Tibial nerve (tissue), 4 donors: ENCODE results near the gene CDK3.

Experiments used
- CTCF ChIP-seq, 5 experiments: fragments of 200-600 bp in 3 of 5; fragments of 450-650 bp in 2 of 5; sonication (generic) in 3 of 5; IDR thresholded peaks; one replicate each; pipeline ENCODE4 v1.5.1; 2016 to 2019; ENCODE audit warnings: antibody characterized with exemption in 5 of 5, mild to moderate bottlenecking in 3 of 5, moderate library complexity in 2 of 5
- EP300 ChIP-seq, 2 donors: sonication (generic); formaldehyde crosslinking; IDR thresholded peaks; one replicate each; pipeline ENCODE4 v1.6.1; 2017; ENCODE audit warnings: antibody characterized with exemption in 2 of 2, mild to moderate bottlenecking in 1 of 2
- POLR2A ChIP-seq, 2 donors: fragments of 450-650 bp; IDR thresholded peaks; one replicate each; pipeline ENCODE4 v1.6.1; 2017; ENCODE audit warnings: antibody characterized with exemption in 2 of 2, mild to moderate bottlenecking in 2 of 2, moderate library complexity in 2 of 2

- TF ChIP-seq CTCF (IDR thresholded peaks at IDR 0.05) (no peak), POLR2A (IDR thresholded peaks at IDR 0.05) (no peak), EP300 (IDR thresholded peaks at IDR 0.05) (no peak)
These were observed 20.9 kb upstream of the CDK3 start for GRCh38 chr17:75979705-75980187.
